GM12874 (cell line): ENCODE data around the gene COL19A1.

Experiments used
- CTCF ChIP-seq: IDR thresholded peaks from 2 replicates; pipeline ENCODE4 v1.5.1; 2011; ENCODE audit warnings: low read depth, mild to moderate bottlenecking, control low read depth, low read length, moderate library complexity; ENCODE audit not compliant: insufficient read depth

Gene COL19A1

GRCh38 chr6:69825904-69826303 lies 40.5 kb upstream of the COL19A1 start:
- TF ChIP-seq CTCF: no peak

DNA sequence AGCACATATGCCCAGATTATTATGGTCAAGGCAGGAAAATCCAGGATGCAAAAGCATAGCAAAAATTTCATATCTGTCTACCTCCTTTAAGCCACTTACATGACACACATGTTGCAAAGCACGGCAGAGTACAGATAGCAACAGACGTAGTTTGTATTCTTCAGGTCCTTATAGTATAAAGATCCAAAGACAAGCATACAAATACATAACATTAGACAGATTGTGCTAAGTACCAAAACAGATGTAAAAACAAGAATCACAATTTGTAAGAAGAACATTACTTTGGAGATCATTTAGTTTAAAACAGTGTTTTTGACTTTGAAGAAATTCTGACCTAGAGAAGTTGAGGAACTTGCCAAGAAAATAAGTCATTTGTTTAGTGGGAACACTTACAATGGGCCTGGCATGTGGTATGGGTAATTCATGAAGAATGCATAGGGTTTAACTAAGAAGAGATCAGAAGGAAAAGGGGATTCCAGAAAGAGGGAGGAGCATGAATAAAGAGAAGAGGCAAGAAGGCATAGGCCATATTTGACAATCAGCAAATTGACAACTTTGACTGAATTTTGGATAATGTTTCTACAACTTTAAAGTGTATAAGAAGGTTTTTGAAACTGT lies 39.0 kb upstream of the COL19A1 start:
- TF ChIP-seq CTCF: no peak

DNA sequence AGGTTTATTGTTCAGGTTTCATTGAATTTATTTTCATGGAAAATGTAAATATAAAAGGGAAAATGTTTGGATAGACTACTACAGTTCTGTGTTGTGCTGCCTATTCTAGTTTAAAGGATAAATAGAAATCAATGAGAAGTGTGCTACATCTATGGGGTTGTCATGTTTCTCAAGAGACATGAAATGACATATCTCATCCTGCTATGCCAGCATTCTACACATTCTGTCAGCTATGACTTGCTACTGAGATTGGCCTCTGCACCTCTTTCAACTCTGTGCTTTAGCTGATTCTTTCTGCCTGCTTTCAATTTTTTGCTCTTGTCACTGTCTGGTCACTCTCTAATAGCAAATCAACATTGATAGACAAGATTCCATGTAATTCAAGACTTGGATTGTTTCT lies 33.8 kb upstream of the COL19A1 start:
- no peak for TF ChIP-seq CTCF

GRCh38 chr6:69835414-69836179 lies 30.8 kb upstream of the COL19A1 start:
- peak; percentile 63 for TF ChIP-seq CTCF

DNA sequence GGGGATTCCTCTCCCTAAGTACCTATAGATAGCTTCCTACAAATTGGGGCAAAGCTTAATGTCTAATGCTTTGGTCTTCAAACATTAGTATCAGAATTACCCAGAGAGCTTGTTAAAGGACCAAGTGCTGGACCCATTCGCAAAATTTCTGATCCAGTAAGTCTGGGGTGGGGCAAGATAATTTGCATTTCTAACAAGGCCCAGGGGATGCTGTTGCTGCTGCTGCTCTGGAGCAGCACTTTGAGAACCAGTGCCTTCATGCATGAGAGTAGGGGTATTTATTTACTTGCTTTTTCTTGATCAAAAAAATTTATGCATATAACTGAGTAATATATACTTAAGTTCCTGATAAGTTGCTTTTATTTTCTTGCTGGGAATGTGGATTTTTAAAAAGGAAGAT lies 24.5 kb upstream of the COL19A1 start:
- no peak for TF ChIP-seq CTCF

DNA sequence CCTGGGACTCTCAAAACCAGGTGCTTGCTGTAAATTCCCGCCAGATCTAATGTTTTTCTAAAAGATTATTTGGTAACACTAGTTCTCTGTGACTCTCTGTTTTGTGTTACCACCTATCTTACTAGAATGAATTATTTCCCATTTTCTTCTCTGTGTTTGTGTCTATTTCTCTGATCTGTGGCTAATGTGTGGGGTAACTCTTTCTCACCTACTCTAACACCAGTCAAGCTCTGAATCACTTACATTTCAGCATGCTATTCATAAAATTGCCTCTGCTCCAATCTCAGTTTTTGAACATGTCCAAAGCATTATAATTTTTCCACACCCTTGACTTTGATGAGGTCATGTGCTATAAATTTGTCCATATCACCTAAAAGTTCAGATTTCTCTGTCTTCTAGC lies 23.2 kb upstream of the COL19A1 start:
- TF ChIP-seq CTCF: no peak

GRCh38 chr6:69846312-69846711 lies 20.0 kb upstream of the COL19A1 start:
- TF ChIP-seq CTCF: no peak
